GM23338 (cell line): ENCODE data around the gene CYP2C18. TPM values are rescaled to one million over a fixed set of nuclear protein-coding genes. Genes with fewer than 3 reads are reported as not detected.

Experiments used
- ATAC-seq: fragments of 200-7000 bp; cut with Tn5 transposase; 3 replicates; pipeline ENCODE4 v1.9.1; 2020
- DNase-seq: peaks from one replicate; pipeline ENCODE4 v3.0.0-alpha.2; 2015; ENCODE audit warnings: low spot score
- H2AFZ ChIP-seq: fragments of 200-600 bp; sonication (generic); 2 replicates; pipeline ENCODE4 v1.8.0; 2016; ENCODE audit warnings: antibody characterized with exemption, mild to moderate bottlenecking, moderate library complexity
- H3F3A ChIP-seq: fragments of 200-600 bp; sonication (generic); replicated peaks from 2 replicates; pipeline ENCODE4 v1.8.0; 2017; ENCODE audit warnings: antibody characterized with exemption, mixed run types, low read depth
- H3K27ac ChIP-seq: fragments of 200-600 bp; sonication (generic); 2 replicates; pipeline ENCODE4 v1.6.1; 2016; ENCODE audit warnings: low read depth
- H3K27me3 ChIP-seq: fragments of 200-600 bp; sonication (generic); 2 replicates; pipeline ENCODE4 v1.8.0; 2016; ENCODE audit warnings: mild to moderate bottlenecking, mixed run types, moderate library complexity; ENCODE audit not compliant: insufficient read depth
- H3K36me3 ChIP-seq: fragments of 200-600 bp; sonication (generic); 2 replicates; pipeline ENCODE4 v1.8.0; 2016; ENCODE audit warnings: mild to moderate bottlenecking; ENCODE audit not compliant: insufficient read depth
- H3K4me1 ChIP-seq: fragments of 200-600 bp; sonication (generic); 2 replicates; pipeline ENCODE4 v1.8.0; 2016; ENCODE audit warnings: mild to moderate bottlenecking, moderate library complexity; ENCODE audit not compliant: insufficient read depth
- H3K4me2 ChIP-seq: fragments of 200-600 bp; sonication (generic); 2 replicates; pipeline ENCODE4 v1.7.1; 2017; ENCODE audit warnings: mixed run types
- H3K4me3 ChIP-seq: fragments of 200-600 bp; sonication (generic); 2 replicates; pipeline ENCODE4 v1.6.1; 2016; ENCODE audit warnings: mixed run types
- H3K79me2 ChIP-seq: fragments of 200-600 bp; sonication (generic); replicated peaks from 2 replicates; pipeline ENCODE4 v1.8.0; 2017; ENCODE audit warnings: mild to moderate bottlenecking; ENCODE audit not compliant: insufficient read depth
- H3K9me2 ChIP-seq: fragments of 200-600 bp; sonication (generic); 2 replicates; pipeline ENCODE4 v1.8.0; 2017; ENCODE audit not compliant: insufficient read depth
- H4K20me1 ChIP-seq: fragments of 200-600 bp; sonication (generic); replicated peaks from 2 replicates; pipeline ENCODE4 v1.8.0; 2017; ENCODE audit warnings: mild to moderate bottlenecking; ENCODE audit not compliant: insufficient read depth
- H3K27ac Mint-ChIP-seq: 2 replicates; pipeline ENCODE4 v1.8.0; 2020; ENCODE audit warnings: inconsistent platforms, mild to moderate bottlenecking, moderate library complexity, mixed read lengths
- H3K27me3 Mint-ChIP-seq: 3 replicates; pipeline ENCODE4 v1.8.0; 2022; ENCODE audit warnings: low read depth, mild to moderate bottlenecking, moderate library complexity, mixed read lengths, inconsistent platforms; ENCODE audit not compliant: insufficient read depth, poor library complexity
- H3K36me3 Mint-ChIP-seq: 3 replicates; pipeline ENCODE4 v1.8.0; 2021; ENCODE audit warnings: low read depth, mild to moderate bottlenecking, inconsistent platforms, moderate library complexity, mixed read lengths
- H3K4me1 Mint-ChIP-seq: 3 replicates; pipeline ENCODE4 v1.8.0; 2020; ENCODE audit warnings: mild to moderate bottlenecking, inconsistent platforms, mixed read lengths
- H3K4me3 Mint-ChIP-seq: 3 replicates; pipeline ENCODE4 v1.8.0; 2021; ENCODE audit warnings: moderate library complexity, mild to moderate bottlenecking, inconsistent platforms, mixed read lengths
- H3K9me3 Mint-ChIP-seq: 3 replicates; pipeline ENCODE4 v1.8.0; 2020; ENCODE audit warnings: moderate library complexity, mild to moderate bottlenecking, inconsistent platforms, mixed read lengths
- CREB1 ChIP-seq: fragments of 250-450 bp; sonication (Bioruptor Pico); IDR thresholded peaks from 2 replicates; pipeline ENCODE4 v1.5.0; 2020; ENCODE audit warnings: low read depth, mild to moderate bottlenecking, moderate library complexity
- CTCF ChIP-seq, 2 experiments: fragments of 200-600 bp in 1 of 2; sonication (generic) in 1 of 2; conservative IDR thresholded peaks; 2 replicates each; pipeline versions ENCODE4 v1.5.1 to v1.6.1; 2016 to 2017; ENCODE audit warnings: antibody characterized with exemption in 2 of 2, low read depth in 2 of 2, mild to moderate bottlenecking in 2 of 2, moderate library complexity in 1 of 2
- EZH2 ChIP-seq: fragments of 200-600 bp; sonication (generic); IDR thresholded peaks from one replicate; pipeline ENCODE4 v1.8.0; 2017; ENCODE audit warnings: antibody characterized with exemption, mild to moderate bottlenecking, low read depth; ENCODE audit not compliant: unreplicated experiment
- NANOG ChIP-seq: IDR thresholded peaks from 2 replicates; pipeline ENCODE4 v1.6.1; 2016; ENCODE audit warnings: antibody characterized with exemption, borderline replicate concordance
- POLR2AphosphoS5 ChIP-seq: IDR thresholded peaks from 2 replicates; pipeline ENCODE4 v1.6.1; 2016; ENCODE audit warnings: antibody characterized with exemption, low read depth
- REST ChIP-seq: IDR thresholded peaks from one replicate; pipeline ENCODE4 v1.6.1; 2018; ENCODE audit warnings: antibody characterized with exemption; ENCODE audit not compliant: unreplicated experiment
- STAT1 ChIP-seq: IDR thresholded peaks from one replicate; pipeline ENCODE4 v1.6.1; 2016; ENCODE audit warnings: antibody characterized with exemption; ENCODE audit not compliant: unreplicated experiment
- ZNF331 ChIP-seq: fragments of 250-450 bp; sonication (Bioruptor Pico); IDR thresholded peaks from 2 replicates; pipeline ENCODE4 v1.5.0; 2020; ENCODE audit warnings: low read depth, mild to moderate bottlenecking, moderate library complexity
- polyA plus RNA-seq: library from polyadenylated mRNA; unstranded; fragments of >200 nt; fragmentation: Nextera tagmentation; extraction: Ambion mirVana; gene quantifications from 2 replicates; pipeline ENCODE4 v1.2.1, GENCODE V29; 2016
- total RNA-seq: library from RNA; depleted of rRNA; stranded (reverse); fragments of >200 nt; shearing (Covaris generic); gene quantifications from 2 replicates; pipeline ENCODE4 v1.2.3, GENCODE V29; 2014
- TF ChIP-seq, protein P1 (sequence below): IDR thresholded peaks from 2 replicates; pipeline ENCODE4 v1.6.1; 2016; ENCODE audit warnings: antibody characterized with exemption

CYP2C18 gene
- total and polyA plus RNA-seq, 2 experiments from 2014 or later = 0.08 to 0.63 TPM

DNA sequence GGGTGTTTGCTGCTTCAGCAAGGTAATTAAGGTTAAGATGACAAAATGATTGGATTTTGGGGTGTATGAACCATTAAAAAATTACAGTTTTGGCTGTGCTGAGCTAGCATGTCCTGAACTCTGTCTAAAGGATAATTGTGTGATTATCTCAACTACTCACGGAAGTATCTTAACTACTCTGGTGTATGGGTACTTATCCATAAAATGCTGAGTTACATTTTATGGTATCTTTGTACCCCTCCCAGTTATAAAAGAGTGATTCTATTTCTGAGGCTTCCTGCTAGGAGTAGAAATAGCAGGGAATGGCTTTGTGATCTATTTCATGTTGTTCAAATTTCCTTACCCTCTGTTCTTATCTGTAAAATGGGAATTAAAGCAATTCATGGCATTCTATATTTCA is 22.6 kb downstream of the CYP2C18 start:
- Mint-ChIP-seq H3K36me3 (no peaks in the 10 kb centered on the region), H3K4me3 (no peak overlapping the region), H3K27ac (no peak overlapping the region), H3K4me1 (no peaks in the 10 kb centered on the region), H3K9me3 (peaks cover 5% of the 10 kb centered on the region; the same call in 2 of the 3 replicates), H3K27me3 (peaks cover 1% of the 10 kb centered on the region)
- Histone ChIP-seq H3K4me2 (no peak overlapping the region), H3F3A (no peaks in the 10 kb centered on the region), H3K36me3 (no peaks in the 10 kb centered on the region), H3K9me2 (peaks cover 4% of the 10 kb centered on the region; the same call in 1 of the 2 replicates), H3K79me2 (no peaks in the 10 kb centered on the region), H4K20me1 (no peaks in the 10 kb centered on the region), H3K27ac (no peak overlapping the region), H2AFZ (no peak overlapping the region), H3K27me3 (no peaks in the 10 kb centered on the region), H3K4me1 (no peaks in the 10 kb centered on the region), H3K4me3 (no peak overlapping the region)
- no peak for TF ChIP-seq CREB1 (CRISPR knock-in tag)
- no peak for TF ChIP-seq POLR2AphosphoS5
- no peak for TF ChIP-seq REST
- no peak for ATAC-seq
- DNase-seq = no peak

- no peak for ATAC-seq
- H3K27me3 ChIP-seq = no peaks in the 10 kb centered on the region
Observed at GRCh38 chr10:94710578-94710977, 27.0 kb downstream of the CYP2C18 start.

More at GRCh38 chr10:94710578-94710977, 27.0 kb downstream of the CYP2C18 start:
- Mint-ChIP-seq H3K4me3 (no peak overlapping the region), H3K27me3 (peaks cover 1% of the 10 kb centered on the region), H3K4me1 (no peaks in the 10 kb centered on the region), H3K27ac (no peak overlapping the region), H3K9me3 (0 out of 3 replicates have a peak, but pooled peaks cover 7% of the 10 kb centered on the region), H3K36me3 (no peaks in the 10 kb centered on the region)
- H3K4me1 ChIP-seq = no peaks in the 10 kb centered on the region
- no peaks in the 10 kb centered on the region for H3K36me3 ChIP-seq
- no peak overlapping the region for H3K27ac ChIP-seq
- no peak overlapping the region for H3K4me2 ChIP-seq
- no peak overlapping the region for H2AFZ ChIP-seq
- H3F3A ChIP-seq = no peaks in the 10 kb centered on the region
- no peaks in the 10 kb centered on the region for H3K79me2 ChIP-seq
- 0 out of 2 replicates have a peak, but pooled peaks cover 4% of the 10 kb centered on the region for H3K9me2 ChIP-seq
- no peaks in the 10 kb centered on the region for H4K20me1 ChIP-seq
- H3K4me3 ChIP-seq = no peak overlapping the region
- TF ChIP-seq, protein P1, sequence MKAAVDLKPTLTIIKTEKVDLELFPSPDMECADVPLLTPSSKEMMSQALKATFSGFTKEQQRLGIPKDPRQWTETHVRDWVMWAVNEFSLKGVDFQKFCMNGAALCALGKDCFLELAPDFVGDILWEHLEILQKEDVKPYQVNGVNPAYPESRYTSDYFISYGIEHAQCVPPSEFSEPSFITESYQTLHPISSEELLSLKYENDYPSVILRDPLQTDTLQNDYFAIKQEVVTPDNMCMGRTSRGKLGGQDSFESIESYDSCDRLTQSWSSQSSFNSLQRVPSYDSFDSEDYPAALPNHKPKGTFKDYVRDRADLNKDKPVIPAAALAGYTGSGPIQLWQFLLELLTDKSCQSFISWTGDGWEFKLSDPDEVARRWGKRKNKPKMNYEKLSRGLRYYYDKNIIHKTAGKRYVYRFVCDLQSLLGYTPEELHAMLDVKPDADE = no peak
- TF ChIP-seq EZH2 (no peak), NANOG (no peak), STAT1 (no peak), CREB1 (CRISPR knock-in tag) (no peak), POLR2AphosphoS5 (no peak), REST (no peak), CTCF (conservative IDR thresholded peaks at IDR 0.05; ENCODE audit: low read depth in 2 of 2) (no peak), ZNF331 (CRISPR knock-in tag) (no peak)
- no peak for DNase-seq
